PC-9 (cell line): ENCODE data around the gene BTN1A1. TPM values are rescaled to one million over a fixed set of nuclear protein-coding genes. Genes with fewer than 3 reads are reported as not detected.

Experiments
- BruUV-seq: library from RNA; stranded (reverse); fragments of 400-500 nt; replicated peaks from 2 replicates; lab custom pipeline; 2021; lab: Mats Ljungman, UMichigan
- CTCF ChIA-PET: fragments of 300-600 bp; sonication (Branson Sonifier 250); formaldehyde crosslinking; loops from one replicate; lab custom pipeline; 2022; ENCODE audit warnings: antibody characterized with exemption; lab: Charles Lee
- POLR2A ChIA-PET: fragments of 300-600 bp; sonication (Branson Sonifier 250); formaldehyde crosslinking; loops from one replicate; lab custom pipeline; 2022; ENCODE audit warnings: antibody characterized with exemption; ENCODE audit not compliant: unreplicated experiment; lab: Charles Lee
- DNase-seq, 2 experiments: peaks; one replicate each; pipeline versions ENCODE4 v3.0.0 to v3.0.0-alpha.2; 2015 to 2022; ENCODE audit warnings: mixed read lengths in 1 of 2
- H2AFZ ChIP-seq: fragments of 200-600 bp; sonication (generic); 2 replicates; pipeline ENCODE4 v1.8.1; 2017; ENCODE audit warnings: antibody characterized with exemption
- H3F3A ChIP-seq: fragments of 200-600 bp; sonication (generic); 2 replicates; pipeline ENCODE4 v1.8.1; 2017; ENCODE audit warnings: antibody characterized with exemption, mild to moderate bottlenecking, low read depth; ENCODE audit not compliant: insufficient read depth
- H3K27ac ChIP-seq: fragments of 200-600 bp; sonication (generic); 2 replicates; pipeline ENCODE4 v1.6.1; 2016; ENCODE audit warnings: mixed run types
- H3K27me3 ChIP-seq: fragments of 200-600 bp; sonication (generic); 2 replicates; pipeline ENCODE4 v1.6.1; 2016; ENCODE audit warnings: low read depth, mixed run types; ENCODE audit not compliant: insufficient read depth
- H3K36me3 ChIP-seq: fragments of 200-600 bp; sonication (generic); 2 replicates; pipeline ENCODE4 v1.6.1; 2016; ENCODE audit warnings: low read depth, mixed run types
- H3K4me1 ChIP-seq: fragments of 200-600 bp; sonication (generic); replicated peaks from 2 replicates; pipeline ENCODE4 v1.6.1; 2016; ENCODE audit warnings: mixed run types; ENCODE audit not compliant: insufficient read depth
- H3K4me2 ChIP-seq: fragments of 200-600 bp; sonication (generic); 2 replicates; pipeline ENCODE4 v1.6.1; 2017; ENCODE audit warnings: mixed run types
- H3K4me3 ChIP-seq: fragments of 200-600 bp; sonication (generic); 2 replicates; pipeline ENCODE4 v1.6.1; 2016; ENCODE audit warnings: mixed run types
- H3K79me2 ChIP-seq: fragments of 200-600 bp; sonication (generic); 2 replicates; pipeline ENCODE4 v1.6.1; 2017; ENCODE audit warnings: low read depth, mixed run types
- H3K9me2 ChIP-seq: fragments of 200-600 bp; sonication (generic); 2 replicates; pipeline ENCODE4 v1.8.1; 2017; ENCODE audit warnings: mild to moderate bottlenecking; ENCODE audit not compliant: insufficient read depth
- H3K9me3 ChIP-seq: fragments of 200-600 bp; sonication (generic); 2 replicates; pipeline ENCODE4 v1.8.1; 2016; ENCODE audit warnings: low read depth; ENCODE audit not compliant: insufficient read depth
- H4K20me1 ChIP-seq: fragments of 200-600 bp; sonication (generic); 2 replicates; pipeline ENCODE4 v1.8.1; 2017; ENCODE audit not compliant: insufficient read depth
- CTCF ChIP-seq: fragments of 200-600 bp; sonication (generic); conservative IDR thresholded peaks from 2 replicates; pipeline ENCODE4 v1.6.1; 2017; ENCODE audit warnings: mixed run types, antibody characterized with exemption, mild to moderate bottlenecking, moderate library complexity
- EZH2 ChIP-seq: fragments of 200-600 bp; sonication (generic); IDR thresholded peaks from 2 replicates; pipeline ENCODE4 v1.8.0; 2017; ENCODE audit warnings: antibody characterized with exemption, low read depth
- intact Hi-C: fragments of 100-400 bp; cut with micrococcal nuclease; formaldehyde crosslinking; loops from one replicate; pipeline ENCODE4 v1.10.0; 2022; ENCODE audit not compliant: unreplicated experiment
- total RNA-seq: library from RNA; stranded (reverse); gene quantifications from 2 replicates; pipeline ENCODE4 v1.2.3, GENCODE V29; 2021

The BTN1A1 gene
- total RNA-seq, 1 experiment from 2014 or later: not detected

DNA sequence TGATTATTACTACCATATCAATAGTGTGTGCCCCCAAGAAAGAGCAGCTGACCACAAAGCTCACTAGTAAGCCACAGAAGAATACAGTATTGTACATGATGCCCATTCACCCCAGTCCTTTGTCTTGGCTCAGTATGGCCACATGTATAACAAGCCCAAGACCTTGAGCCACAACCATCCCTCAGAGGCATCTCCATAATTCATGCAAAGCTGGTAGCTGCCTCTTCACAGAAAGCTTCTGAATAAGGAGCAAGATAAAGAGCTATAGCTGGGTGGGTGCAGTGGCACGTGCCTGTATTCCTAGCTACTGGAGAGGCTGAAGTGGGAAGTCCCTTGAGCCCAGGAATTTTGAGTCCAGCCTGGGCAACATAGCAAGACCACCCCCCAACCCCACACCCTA is 4.8 kb upstream of the BTN1A1 start:
- no TSS peak for BruUV-seq
- Histone ChIP-seq H3K36me3 (no peaks in the 10 kb centered on the region), H3K4me2 (no peak overlapping the region), H3K27me3 (no peaks in the 10 kb centered on the region), H3K9me2 (no peaks in the 10 kb centered on the region), H3F3A (no peaks in the 10 kb centered on the region), H3K4me3 (no peak overlapping the region), H3K4me1 (no peaks in the 10 kb centered on the region), H3K79me2 (no peaks in the 10 kb centered on the region), H2AFZ (no peak overlapping the region), H3K9me3 (no peaks in the 10 kb centered on the region), H4K20me1 (no peaks in the 10 kb centered on the region), H3K27ac (no peak overlapping the region)
- ChIA-PET POLR2A (interaction anchor here (0.5 kb wide), 1 partner anchor 9 kb away, joined by 10 read pairs; no protein-coding TSS in a partner anchor), CTCF (interaction anchor here (0.6 kb wide), 2 partner anchors 76 to 1066 kb away, joined by 3 to 5 read pairs; no protein-coding TSS in a partner anchor)
- no peak for DNase-seq
- intact Hi-C loops: no loop called here
- TF ChIP-seq CTCF: no peak
- TF ChIP-seq EZH2: no peak

GRCh38 chr6:26497610-26498009 is 2.5 kb upstream of the BTN1A1 start:
- ChIA-PET POLR2A (interaction anchor here (0.5 kb wide), 1 partner anchor 40 kb away, joined by 3 read pairs; the partner anchor contains the start of gene HMGN4), CTCF (interaction anchor here (0.6 kb wide), 1 partner anchor 1183 kb away, joined by 4 read pairs; no protein-coding TSS in a partner anchor)
- BruUV-seq: no TSS peak
- Histone ChIP-seq H4K20me1 (no peaks in the 10 kb centered on the region), H3K36me3 (no peaks in the 10 kb centered on the region), H3K4me3 (no peak overlapping the region), H3K27ac (no peak overlapping the region), H3F3A (no peaks in the 10 kb centered on the region), H2AFZ (no peak overlapping the region; the same call in 1 of the 2 replicates), H3K79me2 (no peaks in the 10 kb centered on the region), H3K27me3 (no peaks in the 10 kb centered on the region), H3K9me2 (no peaks in the 10 kb centered on the region), H3K4me2 (no peak overlapping the region), H3K4me1 (no peaks in the 10 kb centered on the region), H3K9me3 (no peaks in the 10 kb centered on the region)
- DNase-seq: no peak
- no peak for TF ChIP-seq EZH2
- no peak for TF ChIP-seq CTCF
- intact Hi-C loops: no loop called here

- no TSS peak for BruUV-seq
- Histone ChIP-seq H3K4me3 (no peak overlapping the region), H3K79me2 (no peaks in the 10 kb centered on the region), H3K36me3 (no peaks in the 10 kb centered on the region), H3K9me2 (no peaks in the 10 kb centered on the region), H2AFZ (no peak overlapping the region), H4K20me1 (no peaks in the 10 kb centered on the region), H3K4me2 (no peak overlapping the region), H3K27me3 (no peaks in the 10 kb centered on the region), H3K27ac (no peak overlapping the region), H3F3A (0 out of 2 replicates have a peak, but pooled peaks cover 3% of the 10 kb centered on the region), H3K9me3 (no peaks in the 10 kb centered on the region), H3K4me1 (no peaks in the 10 kb centered on the region)
- CTCF ChIA-PET: no interaction called here
- intact Hi-C loops: no loop called here
- no peak for TF ChIP-seq CTCF
- DNase-seq: no peak
- POLR2A ChIA-PET: no interaction called here
Observed at GRCh38 chr6:26501482-26501986, 1.4 kb downstream of the BTN1A1 start.
